NT2/D1 (cell line): ENCODE measurements around the gene CYP26C1.

Experiments
- SUZ12 ChIP-seq: IDR thresholded peaks from 2 replicates; pipeline ENCODE4 v1.6.1; 2011; ENCODE audit not compliant: insufficient read length, insufficient read depth; ENCODE audit errors: extremely low read depth
- YY1 ChIP-seq: IDR thresholded peaks from 2 replicates; pipeline ENCODE4 v1.6.1; 2011; ENCODE audit not compliant: insufficient read length, insufficient read depth
- ZNF274 ChIP-seq: IDR thresholded peaks from 2 replicates; pipeline ENCODE4 v1.6.1; 2011; ENCODE audit warnings: mild to moderate bottlenecking, low read depth, low read length

GRCh38 chr10:93099670-93100069 is 39.1 kb downstream of the CYP26C1 start:
- TF ChIP-seq ZNF274 (no peak), SUZ12 (no peak), YY1 (no peak)
